Neural cell (in vitro differentiated cells): ENCODE results near the gene RASAL2. TPM values are rescaled to one million over a fixed set of nuclear protein-coding genes. Genes with fewer than 3 reads are reported as not detected.

Experiments
- H2AFZ ChIP-seq: fragments of 200-600, 300-800 bp; sonication (generic), shearing (Covaris generic); 2 replicates; pipeline ENCODE4 v1.6.0; 2014; ENCODE audit warnings: low read depth, mild to moderate bottlenecking, antibody characterized with exemption, low read length, moderate library complexity
- H3F3A ChIP-seq: fragments of 200-600 bp; shearing (Covaris generic); 2 replicates; pipeline ENCODE4 v1.6.1; 2016; ENCODE audit warnings: mild to moderate bottlenecking, moderate library complexity, mixed read lengths, antibody characterized with exemption, low read length; ENCODE audit not compliant: insufficient read depth, poor library complexity, severe bottlenecking
- H3K27ac ChIP-seq: fragments of 200-600, 300-800 bp; sonication (generic), shearing (Covaris generic); 2 replicates; pipeline ENCODE4 v1.5.1; 2014; ENCODE audit warnings: mild to moderate bottlenecking, low read length, moderate library complexity
- H3K27me3 ChIP-seq: fragments of 300-800, 200-600 bp; sonication (generic), shearing (Covaris generic); 2 replicates; pipeline ENCODE4 v1.6.0; 2014; ENCODE audit warnings: mild to moderate bottlenecking, low read depth, low read length, moderate library complexity; ENCODE audit not compliant: insufficient read depth
- H3K36me3 ChIP-seq: fragments of 300-800, 200-600 bp; sonication (generic), shearing (Covaris generic); 2 replicates; pipeline ENCODE4 v1.5.1; 2014; ENCODE audit warnings: mild to moderate bottlenecking, antibody characterized with exemption, low read length, moderate library complexity; ENCODE audit not compliant: insufficient read depth
- H3K4me2 ChIP-seq: fragments of 300-800, 200-600 bp; sonication (generic), shearing (Covaris generic); 2 replicates; pipeline ENCODE4 v1.6.0; 2014; ENCODE audit warnings: mild to moderate bottlenecking, low read length
- H3K4me3 ChIP-seq: fragments of 300-800, 200-600 bp; sonication (generic), shearing (Covaris generic); 2 replicates; pipeline ENCODE4 v1.5.1; 2014; ENCODE audit warnings: mild to moderate bottlenecking, low read length, moderate library complexity
- H3K79me2 ChIP-seq: fragments of 200-600 bp; shearing (Covaris generic); replicated peaks from 2 replicates; pipeline ENCODE4 v1.6.0; 2014; ENCODE audit warnings: mild to moderate bottlenecking, low read length, moderate library complexity; ENCODE audit not compliant: insufficient read depth
- H3K9ac ChIP-seq: fragments of 300-800, 200-600 bp; sonication (generic), shearing (Covaris generic); 2 replicates; pipeline ENCODE4 v1.6.1; 2016; ENCODE audit warnings: mild to moderate bottlenecking, low read length, mixed read lengths
- H3K9me2 ChIP-seq: fragments of 200-600 bp; shearing (Covaris generic); 2 replicates; pipeline ENCODE4 v1.6.1; 2016; ENCODE audit warnings: mild to moderate bottlenecking, low read length, mixed read lengths; ENCODE audit not compliant: insufficient read depth
- H3K9me3 ChIP-seq: fragments of 200-600, 300-800 bp; sonication (generic), shearing (Covaris generic); 2 replicates; pipeline ENCODE4 v1.6.1; 2016; ENCODE audit warnings: mild to moderate bottlenecking, mixed run types, low read length, moderate library complexity, mixed read lengths
- H4K20me1 ChIP-seq: fragments of 200-600 bp; shearing (Covaris generic); 2 replicates; pipeline ENCODE4 v1.6.1; 2016; ENCODE audit warnings: mild to moderate bottlenecking, mixed run types; ENCODE audit not compliant: insufficient read depth
- CTCF ChIP-seq: fragments of 450-650 bp; IDR thresholded peaks from 2 replicates; pipeline ENCODE4 v1.5.1; 2014; ENCODE audit warnings: antibody characterized with exemption, mild to moderate bottlenecking, moderate library complexity; ENCODE audit not compliant: poor library complexity, severe bottlenecking
- EP300 ChIP-seq: fragments of 450-650 bp; conservative IDR thresholded peaks from 2 replicates; pipeline ENCODE4 v1.6.1; 2014; ENCODE audit warnings: antibody characterized with exemption, mild to moderate bottlenecking, moderate library complexity; ENCODE audit not compliant: poor library complexity, severe bottlenecking
- EZH2 ChIP-seq: fragments of 200-600, 300-800 bp; shearing (Covaris generic), sonication (generic); IDR thresholded peaks from 2 replicates; pipeline ENCODE4 v1.6.1; 2014; ENCODE audit warnings: antibody characterized with exemption, low read length, borderline replicate concordance, mild to moderate bottlenecking; ENCODE audit not compliant: insufficient read depth, poor library complexity, severe bottlenecking
- MXI1 ChIP-seq: fragments of 450-650 bp; conservative IDR thresholded peaks from 2 replicates; pipeline ENCODE4 v1.6.1; 2014; ENCODE audit warnings: antibody characterized with exemption, mild to moderate bottlenecking; ENCODE audit not compliant: poor library complexity, severe bottlenecking
- POLR2AphosphoS5 ChIP-seq: IDR thresholded peaks from 2 replicates; pipeline ENCODE4 v1.6.1; 2012
- RAD21 ChIP-seq: fragments of 450-650 bp; conservative IDR thresholded peaks from 2 replicates; pipeline ENCODE4 v1.6.1; 2014; ENCODE audit warnings: antibody characterized with exemption, mild to moderate bottlenecking, moderate library complexity
- REST ChIP-seq: IDR thresholded peaks from 2 replicates; pipeline ENCODE4 v1.6.1; 2012; ENCODE audit warnings: borderline replicate concordance
- SMC3 ChIP-seq: fragments of 450-650 bp; conservative IDR thresholded peaks from 2 replicates; pipeline ENCODE4 v1.6.1; 2014; ENCODE audit warnings: antibody characterized with exemption, mild to moderate bottlenecking, moderate library complexity; ENCODE audit not compliant: poor library complexity
- TAF1 ChIP-seq: IDR thresholded peaks from 2 replicates; pipeline ENCODE4 v1.6.1; 2012; ENCODE audit warnings: low read depth
- polyA plus RNA-seq: library from polyadenylated mRNA; depleted of rRNA; stranded (reverse); fragments of >200 nt; gene quantifications from 2 replicates; pipeline ENCODE4 v1.2.3, GENCODE V29; 2014

RASAL2 gene
- polyA plus RNA-seq, 1 donor from 2014 or later, result 73.3 TPM

- Histone ChIP-seq H3K27ac (no peak overlapping the region), H3K9ac (no peak overlapping the region), H3K9me3 (no peaks in the 10 kb centered on the region), H3F3A (no peaks in the 10 kb centered on the region), H2AFZ (no peak overlapping the region), H3K4me2 (no peak overlapping the region), H3K79me2 (peaks cover 13% of the 10 kb centered on the region), H3K27me3 (no peaks in the 10 kb centered on the region), H4K20me1 (no peaks in the 10 kb centered on the region), H3K4me3 (no peak overlapping the region), H3K36me3 (no peaks in the 10 kb centered on the region), H3K9me2 (no peaks in the 10 kb centered on the region)
- no peak for TF ChIP-seq SMC3
- TF ChIP-seq EP300, result no peak
- no peak for TF ChIP-seq TAF1
- TF ChIP-seq MXI1, result no peak
- no peak for TF ChIP-seq POLR2AphosphoS5
- no peak for TF ChIP-seq REST
- TF ChIP-seq CTCF, result no peak
- no peak for TF ChIP-seq RAD21
- no peak for TF ChIP-seq EZH2
Measured at GRCh38 chr1:178150610-178151009, 56.7 kb downstream of the RASAL2 start.

- H3K4me3 ChIP-seq, result no peak overlapping the region
- H3K36me3 ChIP-seq, result no peaks in the 10 kb centered on the region
- H3K27me3 ChIP-seq, result no peaks in the 10 kb centered on the region
- no peaks in the 10 kb centered on the region for H4K20me1 ChIP-seq
- no peaks in the 10 kb centered on the region for H3F3A ChIP-seq
- H3K27ac ChIP-seq, result no peak overlapping the region
- no peaks in the 10 kb centered on the region for H3K9me2 ChIP-seq
- H3K9me3 ChIP-seq, result no peaks in the 10 kb centered on the region
- TF ChIP-seq MXI1, result no peak
- TF ChIP-seq TAF1, result no peak
- TF ChIP-seq SMC3, result no peak
- no peak for TF ChIP-seq POLR2AphosphoS5
- no peak for TF ChIP-seq REST
- no peak for TF ChIP-seq CTCF
- TF ChIP-seq EP300, result no peak
- TF ChIP-seq RAD21, result no peak
- no peak for TF ChIP-seq EZH2
- H3K9ac ChIP-seq, result no peak overlapping the region
- no peak overlapping the region for H2AFZ ChIP-seq
- H3K79me2 ChIP-seq, result peaks cover 18% of the 10 kb centered on the region
- H3K4me2 ChIP-seq, result no peak overlapping the region
Measured at GRCh38 chr1:178151831-178152230, 57.9 kb downstream of the RASAL2 start.
